Fibroblast of lung (primary cell): ENCODE data around the gene GPR152. TPM values are rescaled to one million over a fixed set of nuclear protein-coding genes. Genes with fewer than 3 reads are reported as not detected.

ENCODE experiments used
- DNase-seq, 2 donors: peaks; one replicate each; pipeline versions ENCODE4 v3.0.0 to v3.0.0-alpha.2; 2010; ENCODE audit warnings: low read depth in 2 of 2
- H2AFZ ChIP-seq: 2 replicates; pipeline ENCODE4 v1.5.1; 2012; ENCODE audit warnings: low read length, control low read depth, inconsistent platforms
- H3K27ac ChIP-seq: 2 replicates; pipeline ENCODE4 v1.5.1; 2011; ENCODE audit warnings: low read length, control low read depth; ENCODE audit not compliant: insufficient read depth
- H3K27me3 ChIP-seq: 2 replicates; pipeline ENCODE4 v1.5.1; 2011; ENCODE audit warnings: mild to moderate bottlenecking, low read length; ENCODE audit not compliant: control insufficient read depth, insufficient read depth
- H3K36me3 ChIP-seq: 2 replicates; pipeline ENCODE4 v1.5.1; 2011; ENCODE audit warnings: low read length; ENCODE audit not compliant: control insufficient read depth, insufficient read depth
- H3K4me1 ChIP-seq: 2 replicates; pipeline ENCODE4 v1.5.1; 2011; ENCODE audit warnings: low read length; ENCODE audit not compliant: control insufficient read depth, insufficient read depth; ENCODE audit errors: extremely low read depth
- H3K4me2 ChIP-seq: 2 replicates; pipeline ENCODE4 v1.5.1; 2011; ENCODE audit warnings: low read length, control low read depth; ENCODE audit not compliant: insufficient read depth; ENCODE audit errors: extremely low read depth
- H3K4me3 ChIP-seq, 4 experiments: fragments of 200-600 bp in 1 of 4; sonication (generic) in 1 of 4; replicated peaks in 1 of 4; 2 replicates each; pipeline ENCODE4 v1.5.1; 2011 to 2016; ENCODE audit warnings: low read length in 4 of 4, low read depth in 3 of 4, mild to moderate bottlenecking in 3 of 4, control low read depth in 2 of 4, inconsistent platforms in 1 of 4, mixed read lengths in 1 of 4; ENCODE audit not compliant: insufficient read depth in 1 of 4; ENCODE audit errors: control extremely low read depth in 1 of 4
- H3K79me2 ChIP-seq: 2 replicates; pipeline ENCODE4 v1.5.1; 2012; ENCODE audit warnings: mild to moderate bottlenecking, low read length, inconsistent platforms; ENCODE audit not compliant: control insufficient read depth, insufficient read depth
- H3K9ac ChIP-seq: 2 replicates; pipeline ENCODE4 v1.5.1; 2011; ENCODE audit warnings: mild to moderate bottlenecking, low read length, control low read depth; ENCODE audit not compliant: insufficient read depth
- H3K9me3 ChIP-seq: 2 replicates; pipeline ENCODE4 v1.5.1; 2012; ENCODE audit warnings: low read depth, low read length; ENCODE audit not compliant: control insufficient read depth, insufficient read depth
- H4K20me1 ChIP-seq: 2 replicates; pipeline ENCODE4 v1.5.1; 2011; ENCODE audit warnings: low read length; ENCODE audit not compliant: control insufficient read depth, insufficient read depth; ENCODE audit errors: extremely low read depth
- EZH2 ChIP-seq: IDR thresholded peaks from 2 replicates; pipeline ENCODE4 v1.5.1; 2012; ENCODE audit warnings: low read length, control low read depth, mild to moderate bottlenecking; ENCODE audit errors: missing control alignments
- polyA plus RNA-seq, 2 donors: library from polyadenylated mRNA; depleted of rRNA in 1 of 2; stranded (reverse) in 1 of 2; unstranded in 1 of 2; fragments of >200 nt; gene quantifications; 2 replicates each; pipeline ENCODE4 v1.2.1, GENCODE V29; 2011 to 2012; ENCODE audit warnings: missing spikeins in 1 of 2
- total RNA-seq: library from RNA; depleted of rRNA; stranded (reverse); fragments of >200 nt; gene quantifications from 2 replicates; pipeline ENCODE4 v1.2.1, GENCODE V29; 2014
- TF ChIP-seq, protein P1 (sequence below), 2 donors: IDR thresholded peaks in 1 of 2; conservative IDR thresholded peaks in 1 of 2; 1 replicate in 1 of 2; 2 replicates in 1 of 2; pipeline ENCODE4 v1.5.1; 2011 to 2012; ENCODE audit warnings: low read length in 2 of 2, control low read depth in 1 of 2, inconsistent platforms in 1 of 2, low read depth in 1 of 2, mild to moderate bottlenecking in 1 of 2

GPR152 gene
- total and polyA plus RNA-seq, 2 donors (not counting 1 experiment from before 2014, with no cell fraction given): not detected

- Histone ChIP-seq H3K4me2 (no peak overlapping the region), H3K79me2 (no peaks in the 10 kb centered on the region), H3K4me1 (no peaks in the 10 kb centered on the region), H3K9ac (no peak overlapping the region), H4K20me1 (no peaks in the 10 kb centered on the region), H2AFZ (no peak overlapping the region), H3K9me3 (no peaks in the 10 kb centered on the region), H3K27ac (no peak overlapping the region), H3K36me3 (peaks cover 40% of the 10 kb centered on the region), H3K4me3 (no peak overlapping the region), H3K27me3 (no peaks in the 10 kb centered on the region)
- TF ChIP-seq EZH2: no peak
- TF ChIP-seq, protein P1, sequence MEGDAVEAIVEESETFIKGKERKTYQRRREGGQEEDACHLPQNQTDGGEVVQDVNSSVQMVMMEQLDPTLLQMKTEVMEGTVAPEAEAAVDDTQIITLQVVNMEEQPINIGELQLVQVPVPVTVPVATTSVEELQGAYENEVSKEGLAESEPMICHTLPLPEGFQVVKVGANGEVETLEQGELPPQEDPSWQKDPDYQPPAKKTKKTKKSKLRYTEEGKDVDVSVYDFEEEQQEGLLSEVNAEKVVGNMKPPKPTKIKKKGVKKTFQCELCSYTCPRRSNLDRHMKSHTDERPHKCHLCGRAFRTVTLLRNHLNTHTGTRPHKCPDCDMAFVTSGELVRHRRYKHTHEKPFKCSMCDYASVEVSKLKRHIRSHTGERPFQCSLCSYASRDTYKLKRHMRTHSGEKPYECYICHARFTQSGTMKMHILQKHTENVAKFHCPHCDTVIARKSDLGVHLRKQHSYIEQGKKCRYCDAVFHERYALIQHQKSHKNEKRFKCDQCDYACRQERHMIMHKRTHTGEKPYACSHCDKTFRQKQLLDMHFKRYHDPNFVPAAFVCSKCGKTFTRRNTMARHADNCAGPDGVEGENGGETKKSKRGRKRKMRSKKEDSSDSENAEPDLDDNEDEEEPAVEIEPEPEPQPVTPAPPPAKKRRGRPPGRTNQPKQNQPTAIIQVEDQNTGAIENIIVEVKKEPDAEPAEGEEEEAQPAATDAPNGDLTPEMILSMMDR (conservative IDR thresholded peaks at IDR 0.05 in 1 of 2, IDR thresholded peaks at IDR 0.05 in 1 of 2; ENCODE audit: low read depth in 1 of 2, low read length in 2 of 2): no peak
- peak; percentile 12 to 23 for DNase-seq
These were observed 16.0 kb downstream of the GPR152 start for GRCh38 chr11:67436459-67437081.

DNA sequence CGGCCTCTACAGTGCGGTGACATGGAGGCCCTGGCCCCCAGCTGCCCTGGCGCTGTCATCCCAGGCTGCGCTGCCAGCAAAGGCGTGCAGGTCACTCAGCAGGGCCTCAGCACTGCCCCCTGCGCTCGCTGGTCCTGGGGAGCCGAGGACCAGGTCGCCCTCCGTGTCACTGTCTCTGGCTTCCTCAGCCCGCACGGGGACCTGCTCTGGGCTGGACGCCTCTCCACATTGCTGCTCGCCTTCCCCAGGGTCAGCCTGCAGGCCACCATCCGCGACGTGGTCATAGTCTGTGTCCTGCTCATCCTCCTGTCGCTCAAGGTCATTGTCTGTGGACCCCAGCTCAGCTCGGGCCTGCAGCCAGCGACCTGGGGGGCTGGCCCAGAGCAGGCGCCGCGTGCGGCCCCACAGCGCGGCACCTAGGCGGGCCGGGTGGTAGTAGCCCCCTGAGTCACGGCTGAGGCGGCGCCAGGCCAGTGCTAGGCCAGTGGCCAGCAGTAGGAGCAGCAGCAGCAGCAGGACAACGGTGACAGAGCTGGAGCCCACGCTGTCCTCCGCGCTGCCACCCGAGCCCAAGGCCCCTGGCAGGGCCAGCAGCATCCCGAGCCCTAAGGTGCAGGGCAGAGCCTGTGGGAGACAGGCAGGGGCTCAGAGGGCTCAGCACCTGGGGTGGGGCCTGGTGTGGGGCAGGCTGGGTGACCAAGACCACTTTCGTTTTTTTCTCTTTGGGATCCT, 16.6 kb downstream of the GPR152 start:
- Histone ChIP-seq H3K79me2 (no peaks in the 10 kb centered on the region), H3K4me3 (no peak overlapping the region), H3K9me3 (no peaks in the 10 kb centered on the region), H4K20me1 (no peaks in the 10 kb centered on the region), H3K27me3 (no peaks in the 10 kb centered on the region), H3K4me2 (no peak overlapping the region), H3K36me3 (peaks cover 44% of the 10 kb centered on the region), H2AFZ (no peak overlapping the region), H3K4me1 (no peaks in the 10 kb centered on the region), H3K27ac (no peak overlapping the region), H3K9ac (no peak overlapping the region)
- TF ChIP-seq EZH2: no peak
- TF ChIP-seq, protein P1 (conservative IDR thresholded peaks at IDR 0.05 in 1 of 2, IDR thresholded peaks at IDR 0.05 in 1 of 2; ENCODE audit: low read depth in 1 of 2, low read length in 2 of 2): no peak
- DNase-seq: no peak

- Histone ChIP-seq H3K9ac (no peak overlapping the region), H3K4me1 (no peaks in the 10 kb centered on the region), H2AFZ (no peak overlapping the region), H3K4me3 (no peak overlapping the region), H3K27me3 (no peaks in the 10 kb centered on the region), H3K79me2 (no peaks in the 10 kb centered on the region), H3K36me3 (peaks cover 44% of the 10 kb centered on the region), H4K20me1 (no peaks in the 10 kb centered on the region), H3K9me3 (no peaks in the 10 kb centered on the region), H3K27ac (no peak overlapping the region), H3K4me2 (no peak overlapping the region)
- TF ChIP-seq, protein P1 (conservative IDR thresholded peaks at IDR 0.05 in 1 of 2, IDR thresholded peaks at IDR 0.05 in 1 of 2; ENCODE audit: low read depth in 1 of 2, low read length in 2 of 2): no peak
- no peak for TF ChIP-seq EZH2
- DNase-seq: no peak
These were observed 17.4 kb downstream of the GPR152 start for GRCh38 chr11:67435031-67435726.
